Measurements from ENCODE around the gene CDK2AP2.
"Not testable (repeated sequence)": the region's sequence is repeated elsewhere in the genome, so short reads cannot be mapped to it uniquely, and the experiment has no call there.

CDK2AP2 gene, protein sequence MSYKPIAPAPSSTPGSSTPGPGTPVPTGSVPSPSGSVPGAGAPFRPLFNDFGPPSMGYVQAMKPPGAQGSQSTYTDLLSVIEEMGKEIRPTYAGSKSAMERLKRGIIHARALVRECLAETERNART

DNA sequence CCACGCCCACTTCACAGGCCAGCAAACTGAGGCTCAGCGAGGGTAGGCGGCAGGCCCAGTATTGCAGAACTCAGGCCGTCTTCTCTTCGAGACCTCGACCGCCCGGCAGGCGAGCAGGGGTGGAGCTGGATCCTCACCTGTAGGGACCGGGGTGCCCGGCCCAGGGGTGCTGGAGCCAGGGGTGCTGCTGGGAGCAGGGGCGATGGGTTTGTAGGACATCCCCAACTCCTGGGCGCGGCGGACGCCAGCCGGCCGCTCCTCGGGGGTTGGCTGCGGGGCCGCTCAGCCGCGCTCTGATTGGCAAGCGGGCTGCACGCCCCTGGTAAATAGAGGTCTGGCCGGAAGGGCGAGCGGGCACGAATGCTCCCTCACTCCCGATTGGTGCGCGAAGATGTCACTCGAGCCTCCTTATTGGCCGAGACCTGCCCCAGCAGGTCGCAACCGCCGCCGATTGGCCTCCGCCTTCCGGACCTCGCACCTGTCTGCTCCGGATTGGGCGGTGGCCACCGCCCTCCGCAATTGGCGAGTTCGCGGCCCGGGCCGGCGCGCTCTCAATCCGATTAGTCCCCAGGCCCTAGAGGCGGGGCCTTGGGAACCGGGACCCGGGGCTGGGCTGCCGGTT, at the start of gene CDK2AP2:
Gene CDK2AP2, minus strand, starts transcription at position 299 of the 622 bp plus-strand sequence. Its CDS starts 80 bp downstream, at position 219.
- peak; percentile 90 to 96 (median 92) for DNase-seq

DNA sequence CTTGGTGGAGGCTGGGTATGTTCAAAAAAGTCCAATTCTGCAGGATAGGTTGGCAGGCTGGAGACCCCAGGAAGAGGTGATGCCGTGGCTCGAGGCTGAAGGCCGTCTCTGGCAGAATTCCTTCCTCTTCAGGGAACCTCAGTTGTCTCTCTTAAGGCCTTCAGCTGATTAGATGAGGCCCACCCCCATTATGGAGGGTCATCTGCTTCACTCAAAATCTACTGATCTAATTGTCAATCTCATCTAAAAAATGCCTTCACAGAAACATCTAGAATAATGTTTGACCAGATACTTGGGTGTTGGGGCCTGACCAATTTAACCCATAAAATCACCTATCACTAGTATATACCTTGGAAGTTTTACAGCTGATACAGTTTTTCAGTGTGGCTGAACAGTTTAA, 48.3 kb upstream of the CDK2AP2 start:
- DNase-seq: no peak

DNA sequence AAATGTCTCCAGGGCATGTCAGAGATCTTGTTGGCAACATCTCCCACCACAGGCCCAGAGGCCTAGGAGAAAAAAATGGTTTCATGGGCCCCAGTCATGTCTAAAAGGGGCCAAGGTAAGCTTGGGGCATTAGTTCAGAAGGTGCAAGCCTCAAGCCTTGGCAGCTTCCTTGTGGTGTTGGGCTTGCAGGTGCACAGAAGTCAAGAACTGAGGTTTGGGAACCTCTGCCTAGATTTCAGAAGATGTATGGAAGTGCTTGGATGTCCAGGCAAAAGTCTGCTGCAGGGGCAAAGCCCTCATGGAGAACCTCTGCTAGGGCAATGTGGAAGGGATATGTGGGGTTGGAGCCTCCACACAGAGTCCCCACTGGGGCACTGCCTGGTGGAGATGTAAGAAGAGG, 43.7 kb upstream of the CDK2AP2 start:
- DNase-seq: not testable (repeated sequence)

DNA sequence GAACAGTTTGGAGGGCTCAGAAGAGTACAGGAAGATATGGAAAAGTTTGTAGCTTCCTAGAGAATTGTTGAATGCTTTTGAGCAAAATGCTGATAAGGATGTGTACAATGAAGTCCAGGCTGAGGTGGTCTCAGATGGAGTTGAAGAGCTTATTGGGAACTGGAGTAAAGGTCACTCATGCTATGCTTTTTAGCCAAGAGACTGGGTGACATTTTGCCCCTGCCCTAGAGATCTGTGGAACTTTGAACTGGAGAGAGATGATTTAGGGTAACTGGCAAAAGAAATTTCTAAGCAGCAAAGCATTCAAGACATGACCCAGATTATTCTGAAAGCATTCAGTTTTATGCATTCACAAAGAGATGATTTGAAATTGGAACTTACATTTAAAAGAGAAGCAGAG, 43.2 kb upstream of the CDK2AP2 start:
- no peak for DNase-seq

DNA sequence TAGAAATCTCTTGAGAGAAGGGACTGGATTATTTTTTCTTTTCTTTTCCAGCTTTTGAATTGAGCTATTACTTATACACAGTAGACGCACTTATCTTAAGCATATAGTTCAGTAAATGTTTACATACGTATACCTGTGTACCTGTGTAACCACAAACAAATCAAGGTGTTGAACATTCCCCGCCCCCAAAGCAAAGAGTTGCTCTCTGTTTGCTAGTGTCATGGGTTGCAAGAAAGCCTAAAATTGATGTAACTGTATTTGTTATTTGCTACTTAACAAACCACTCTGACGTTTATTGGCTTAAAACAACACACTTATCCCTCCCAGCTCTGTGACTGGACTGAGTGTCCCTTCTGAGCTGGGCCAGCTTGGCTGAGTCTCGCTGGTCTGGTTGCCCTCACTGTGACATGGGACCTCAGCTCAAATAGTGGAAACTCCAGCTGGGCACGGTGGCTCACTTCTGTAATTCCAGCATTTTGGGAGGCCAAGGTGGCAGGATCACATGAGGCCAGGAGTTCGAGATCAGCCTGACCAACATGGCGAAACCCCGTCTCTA, 40.7 kb upstream of the CDK2AP2 start:
- DNase-seq: no peak

DNA sequence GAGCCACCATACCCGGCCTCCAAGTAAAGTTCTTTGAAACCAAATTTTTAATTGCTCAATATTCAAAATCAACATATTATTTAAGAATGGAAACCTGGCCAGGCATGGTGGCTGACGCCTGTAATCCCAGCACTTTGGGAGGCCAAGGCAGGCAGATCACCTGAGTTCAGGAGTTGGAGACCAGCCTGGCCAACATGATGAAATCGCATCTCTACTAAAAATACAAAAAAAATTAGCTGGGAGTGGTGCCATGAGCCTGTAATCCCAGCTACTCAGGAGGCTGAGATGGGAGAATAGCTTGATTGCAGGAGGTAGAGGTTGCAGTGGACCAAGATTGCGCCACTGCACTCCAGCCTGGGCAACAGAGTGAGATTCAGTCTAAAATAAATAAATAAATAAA, 40.1 kb upstream of the CDK2AP2 start:
- not testable (repeated sequence) for DNase-seq

DNA sequence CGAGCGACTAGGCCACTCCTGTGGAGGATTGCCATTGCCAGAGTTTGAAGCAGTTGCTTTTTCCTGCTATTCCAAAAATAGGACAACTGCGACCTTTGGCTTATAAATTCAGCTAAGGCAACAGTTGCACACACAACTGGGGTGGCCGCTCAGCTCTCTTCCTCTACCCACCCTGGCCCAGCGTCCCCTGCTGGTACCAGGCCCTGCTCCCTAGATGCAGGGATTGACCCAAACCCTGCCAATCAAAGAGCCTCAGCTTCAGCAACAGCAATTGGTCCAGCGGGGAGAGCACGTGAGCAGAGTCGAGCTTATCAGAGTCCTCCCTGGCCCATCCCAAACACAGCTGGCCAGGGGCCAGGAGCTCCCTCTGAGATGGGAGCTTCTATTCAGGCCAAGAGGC, 37.3 kb upstream of the CDK2AP2 start:
- no peak for DNase-seq

DNA sequence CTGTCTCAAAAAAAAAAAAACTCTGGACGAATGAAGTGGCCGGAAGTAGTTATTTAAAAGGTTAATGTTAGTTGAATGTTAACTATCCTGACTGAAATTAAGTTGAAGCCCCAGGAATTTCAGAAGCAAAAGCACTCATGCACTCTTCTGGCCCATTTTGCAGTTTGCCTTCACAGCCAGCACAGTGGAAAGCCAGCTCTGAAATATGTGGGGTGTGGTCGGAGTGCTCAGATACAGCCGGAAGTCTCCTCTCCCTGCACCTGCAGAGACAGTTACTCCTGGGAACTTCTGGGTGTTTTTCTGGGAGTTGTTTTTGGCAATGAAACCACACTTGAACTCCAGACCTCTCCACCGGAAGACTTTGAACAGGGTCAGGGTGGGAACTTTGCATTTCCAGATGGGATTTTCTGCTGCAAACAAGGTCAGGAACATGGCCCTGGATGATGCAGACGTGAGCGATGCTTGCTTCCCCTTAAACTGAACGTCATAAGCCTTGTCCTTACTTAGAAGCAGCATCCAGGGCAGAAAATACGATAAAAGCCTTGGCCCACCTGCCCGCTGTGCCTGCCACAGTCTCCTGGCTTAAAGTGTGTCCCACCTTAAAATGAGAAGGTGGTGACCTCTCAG, 36.8 kb upstream of the CDK2AP2 start:
- DNase-seq: no peak

DNA sequence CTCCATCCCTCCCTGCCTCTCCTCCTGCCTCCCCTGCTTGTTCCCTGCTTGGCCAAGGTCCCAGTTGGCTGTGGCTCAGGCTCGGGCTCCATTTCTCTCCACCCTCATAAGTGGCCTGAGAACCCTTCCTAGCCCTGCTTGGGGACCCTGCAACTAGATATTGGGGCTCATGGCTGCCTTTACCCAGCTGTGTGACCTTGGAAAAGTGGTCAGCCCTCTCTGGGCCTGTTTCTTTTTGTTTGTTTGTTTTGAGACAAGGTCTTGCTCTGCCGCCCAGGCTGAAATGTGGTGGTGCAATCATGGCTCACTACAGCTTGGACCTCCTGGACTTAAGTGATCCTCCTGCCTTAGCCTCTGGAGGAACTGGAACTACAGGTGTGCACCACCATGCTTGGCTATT, 35.6 kb upstream of the CDK2AP2 start:
- no peak for DNase-seq

DNA sequence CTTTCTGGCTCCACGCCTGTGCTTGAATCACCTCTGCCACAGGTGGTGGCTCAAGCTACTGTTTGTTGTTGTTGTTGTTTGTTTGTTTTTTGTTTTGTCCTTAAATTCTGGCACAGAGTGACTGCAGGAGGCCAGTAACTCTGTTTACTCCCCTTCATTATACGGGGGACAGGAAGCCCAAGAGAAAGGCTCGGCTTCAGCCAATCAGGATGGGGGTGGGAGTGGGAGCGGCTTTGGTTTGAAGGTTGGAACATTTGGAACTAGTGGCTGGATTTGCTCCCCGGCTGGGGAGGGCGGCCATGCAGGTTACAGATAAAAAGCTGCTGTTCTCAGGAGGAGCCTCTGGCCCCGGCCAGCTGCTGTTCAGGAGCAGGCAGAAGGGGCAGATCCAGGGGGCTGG, 35.0 kb upstream of the CDK2AP2 start:
- no peak for DNase-seq

DNA sequence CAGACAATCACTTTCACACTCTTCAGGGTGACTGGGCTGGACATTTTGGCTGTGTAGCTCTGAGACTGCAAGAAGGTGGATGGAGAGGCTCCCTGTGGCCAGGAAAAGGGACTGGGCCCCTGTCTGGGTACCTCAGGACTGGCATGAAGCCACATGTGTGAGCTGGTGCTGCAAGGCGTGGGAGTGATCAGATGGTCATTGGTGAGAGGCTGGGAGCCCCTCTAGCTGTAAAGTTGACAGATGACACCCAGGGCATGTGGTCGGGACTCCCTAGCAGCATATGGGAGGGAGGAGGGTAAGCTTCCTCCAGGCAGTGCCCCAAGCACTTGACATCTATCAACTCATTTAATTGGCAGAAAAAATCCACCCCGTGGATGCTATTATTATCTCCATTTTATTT, 34.2 kb upstream of the CDK2AP2 start:
- no peak for DNase-seq

DNA sequence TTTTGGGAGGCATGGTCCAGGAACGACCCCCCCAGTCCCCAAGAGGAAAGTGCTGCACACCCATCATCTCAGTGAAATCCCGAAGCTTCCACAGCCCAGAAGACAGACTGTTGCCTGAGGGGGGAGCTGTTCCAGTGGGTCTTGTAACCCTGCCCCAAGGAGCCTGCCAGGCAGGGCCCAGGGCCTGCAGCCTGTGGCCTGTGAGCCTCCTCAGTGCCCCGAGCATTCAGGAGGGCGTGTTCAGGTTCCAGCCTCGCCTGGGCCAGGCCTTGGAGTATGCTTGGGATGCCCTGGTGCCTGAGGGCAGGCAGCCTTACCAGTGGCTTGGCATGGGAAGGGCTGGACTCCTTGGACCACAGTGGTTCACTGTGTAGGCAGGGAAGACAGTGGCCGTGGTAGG, 33.2 kb upstream of the CDK2AP2 start:
- DNase-seq: no peak

DNA sequence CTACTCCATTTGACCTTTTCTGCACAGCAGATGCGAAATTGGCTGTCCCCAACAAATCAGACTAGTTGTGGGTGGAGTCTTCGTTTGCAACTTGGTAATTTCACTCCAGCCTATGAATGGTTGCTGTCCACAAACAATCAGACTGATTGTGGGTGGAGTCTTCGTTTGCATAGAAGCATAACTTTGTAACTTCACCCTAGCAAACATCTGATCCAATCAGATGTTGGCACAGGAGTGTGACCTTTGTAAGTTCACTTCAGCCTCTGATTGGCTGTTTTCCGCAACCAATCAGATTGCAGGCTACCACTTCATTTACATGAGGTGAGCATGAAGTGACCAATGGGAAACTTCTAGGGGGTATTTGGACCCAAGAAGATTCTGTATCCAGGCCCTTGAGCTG, 31.6 kb upstream of the CDK2AP2 start:
- no peak for DNase-seq

DNA sequence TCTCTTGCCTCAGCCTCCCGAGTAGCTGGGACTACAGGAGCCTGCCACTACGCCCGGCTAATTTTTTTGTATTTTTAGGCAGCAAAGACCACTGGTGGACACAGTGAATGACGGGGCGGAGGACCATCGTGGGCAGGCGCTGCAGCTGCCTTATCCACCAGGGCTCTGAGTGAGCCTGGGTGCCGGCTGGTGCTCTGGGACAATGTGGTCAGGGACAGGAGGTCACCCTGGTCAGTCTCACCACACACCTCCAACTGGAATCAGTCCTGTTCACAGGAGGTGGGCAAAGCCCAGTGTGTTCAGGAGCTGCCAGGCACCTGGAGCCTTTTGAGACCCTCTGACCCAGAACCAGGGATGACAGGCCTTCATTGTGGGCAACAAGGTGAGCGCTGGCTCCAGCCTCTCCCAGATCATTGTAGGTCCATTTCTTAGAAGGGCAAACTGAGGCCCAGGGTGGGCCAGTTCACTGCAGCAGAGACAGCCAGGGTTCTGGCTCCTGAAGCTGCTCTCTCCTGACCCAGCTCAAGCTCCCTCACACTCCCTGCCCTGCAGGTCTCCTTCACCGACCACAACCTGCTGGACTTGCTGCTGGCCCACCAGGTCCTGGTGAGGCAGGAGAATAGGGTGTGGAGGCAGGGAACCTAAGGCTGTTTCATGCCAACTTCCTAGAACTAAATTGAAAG, 31.0 kb upstream of the CDK2AP2 start:
- no peak for DNase-seq

DNA sequence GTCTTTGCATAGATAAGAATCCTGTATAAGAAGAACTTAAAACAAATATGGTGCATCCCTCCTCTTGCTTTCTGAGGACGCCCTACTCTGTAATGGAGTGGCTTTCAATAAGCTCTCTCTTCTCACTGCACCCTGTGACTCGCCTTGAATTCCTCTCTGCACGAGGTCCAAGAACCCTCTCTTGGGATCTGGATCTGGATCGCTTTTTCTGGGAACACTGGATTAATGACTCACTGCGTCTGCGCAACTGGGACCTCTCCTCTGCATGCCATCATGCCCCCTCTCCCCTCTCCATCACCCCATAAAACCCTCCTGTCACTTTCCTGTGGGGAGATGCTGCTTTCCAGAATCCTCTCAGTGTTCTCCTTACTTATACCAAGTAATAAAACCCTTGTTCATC, 30.3 kb upstream of the CDK2AP2 start:
- DNase-seq: no peak

DNA sequence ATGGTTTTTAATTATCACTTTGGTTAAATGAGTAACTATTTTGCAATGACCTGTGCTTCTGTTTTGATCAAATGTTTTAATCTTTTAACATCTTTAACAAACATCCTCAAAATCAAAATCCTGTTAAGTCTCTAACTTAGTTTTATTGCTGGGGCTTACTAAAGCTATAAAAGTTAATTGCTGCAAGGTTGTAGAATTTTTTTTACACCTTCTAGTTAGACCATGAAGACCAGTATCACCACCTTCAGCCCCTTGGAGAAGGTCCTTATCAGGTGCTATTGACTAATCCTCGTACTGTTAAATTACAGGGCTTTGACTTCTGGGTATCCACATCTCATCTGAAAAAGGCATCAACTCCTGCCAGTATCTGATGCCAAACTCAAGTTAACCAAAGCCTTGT, 27.6 kb upstream of the CDK2AP2 start:
- no peak for DNase-seq

DNA sequence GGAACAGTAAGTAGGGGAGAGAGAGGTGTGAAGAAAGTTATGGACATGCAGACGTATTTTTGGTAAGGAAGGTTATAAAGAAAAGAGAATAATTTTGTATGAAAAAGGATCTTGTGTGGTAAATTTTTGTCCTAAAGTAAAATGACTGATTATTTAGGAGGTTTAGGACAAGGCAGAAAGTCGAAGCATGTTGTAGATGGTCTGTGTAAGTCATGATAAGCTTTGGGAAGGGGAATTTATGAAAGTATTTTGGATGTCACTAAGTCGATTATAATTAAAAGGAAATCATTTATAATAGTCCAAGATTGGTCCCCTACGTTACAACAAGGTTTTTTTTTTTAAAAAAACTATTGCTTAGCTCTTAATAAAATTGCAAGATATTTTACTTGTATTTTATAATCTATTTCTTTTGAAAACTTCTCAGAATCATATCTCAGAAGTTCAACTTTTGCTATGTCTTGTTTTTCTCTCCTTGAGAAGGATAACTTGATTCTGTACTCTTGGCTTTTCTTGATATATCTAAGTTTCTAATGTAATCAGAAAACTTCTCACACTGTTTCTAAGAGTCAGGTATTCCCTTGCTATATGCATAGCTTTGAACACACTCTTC, 26.2 kb upstream of the CDK2AP2 start:
- no peak for DNase-seq

DNA sequence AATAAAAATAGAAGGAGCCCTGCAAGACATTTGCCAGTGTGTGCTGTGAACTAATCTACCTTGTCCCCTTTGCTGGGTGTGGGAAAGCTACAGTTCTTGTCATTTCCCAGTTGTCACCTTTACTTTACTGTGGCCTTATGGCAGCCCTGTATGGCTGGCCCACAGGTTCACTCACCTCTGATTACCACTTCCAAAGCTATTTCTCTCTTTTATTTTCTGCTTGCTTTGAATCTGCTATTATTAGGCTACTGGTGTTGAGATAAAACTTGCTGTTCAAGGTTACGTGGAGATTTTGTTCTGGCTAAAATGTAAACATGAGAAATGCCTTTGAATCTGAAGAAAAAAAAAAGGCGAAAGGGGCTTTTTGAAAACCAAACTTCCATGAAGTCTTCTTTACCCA, 24.9 kb upstream of the CDK2AP2 start:
- DNase-seq: no peak

DNA sequence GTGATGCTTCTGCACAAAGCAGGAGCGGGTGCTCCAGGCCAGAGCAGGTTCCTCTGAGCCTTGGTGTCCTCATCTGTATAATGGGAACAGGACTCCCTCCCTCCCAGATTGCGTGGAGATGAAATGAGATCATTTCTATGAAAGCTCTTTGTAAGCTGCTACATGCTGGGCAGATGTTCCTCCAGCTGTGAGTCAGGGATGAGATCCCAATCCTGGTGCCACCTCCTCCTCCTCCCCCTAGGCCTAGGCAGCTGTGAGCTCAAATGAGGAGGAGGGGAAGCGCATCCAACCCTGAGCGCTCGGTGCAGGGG, 22.3 kb upstream of the CDK2AP2 start:
- DNase-seq: no peak

DNA sequence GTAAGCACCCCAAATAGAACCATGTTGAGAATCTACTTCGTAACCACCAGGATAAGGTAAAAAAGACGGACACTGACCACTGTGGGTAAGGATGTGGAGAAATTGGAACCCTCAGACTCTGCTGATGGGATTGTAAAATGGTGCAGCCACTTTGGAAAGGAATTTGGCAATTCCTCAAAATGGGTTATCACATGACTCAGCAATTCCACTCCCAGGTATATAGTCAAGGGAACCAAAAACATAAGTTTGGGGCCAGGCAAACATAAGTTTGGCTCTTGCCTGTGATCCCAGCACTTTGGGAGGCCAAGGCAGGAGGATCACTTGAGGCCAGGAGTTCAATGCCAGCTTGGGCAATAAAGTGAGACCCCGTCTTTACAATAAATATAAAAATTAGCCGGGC, 20.4 kb upstream of the CDK2AP2 start:
- DNase-seq: no peak

DNA sequence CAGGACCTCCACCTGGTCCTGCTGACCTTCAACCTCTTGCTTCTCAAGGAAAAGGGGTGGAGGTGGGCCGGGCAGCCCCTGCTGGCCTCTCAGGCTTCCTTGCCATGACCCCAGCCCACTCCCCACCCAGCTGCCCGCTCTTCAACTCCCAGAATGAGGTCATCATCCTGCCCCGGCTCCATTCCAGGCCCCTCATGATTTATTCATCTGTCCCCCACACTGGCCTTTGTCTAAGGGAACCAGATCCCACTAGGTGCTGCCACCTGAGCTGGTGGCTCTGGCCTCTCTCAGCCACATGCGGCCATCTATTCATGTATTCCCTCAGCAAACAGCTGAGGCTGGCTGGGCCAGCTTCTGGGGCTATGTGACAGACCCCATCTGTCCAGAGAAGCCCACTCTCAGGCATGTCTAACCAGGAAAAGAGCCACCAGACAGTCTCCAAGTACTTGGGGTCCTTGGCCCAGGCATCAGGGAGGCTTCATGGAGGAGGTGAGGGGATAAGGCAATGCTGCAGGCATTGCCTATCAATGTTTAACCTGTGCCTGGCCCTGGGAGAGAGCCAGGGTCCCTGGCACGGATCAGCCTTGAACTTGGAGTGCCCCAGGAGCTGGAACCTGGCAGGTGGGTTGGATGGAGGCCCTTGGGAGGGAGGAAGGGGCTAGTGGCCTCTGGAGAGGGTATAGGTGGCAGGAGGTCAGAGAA, 17.5 kb upstream of the CDK2AP2 start:
- DNase-seq: no peak

DNA sequence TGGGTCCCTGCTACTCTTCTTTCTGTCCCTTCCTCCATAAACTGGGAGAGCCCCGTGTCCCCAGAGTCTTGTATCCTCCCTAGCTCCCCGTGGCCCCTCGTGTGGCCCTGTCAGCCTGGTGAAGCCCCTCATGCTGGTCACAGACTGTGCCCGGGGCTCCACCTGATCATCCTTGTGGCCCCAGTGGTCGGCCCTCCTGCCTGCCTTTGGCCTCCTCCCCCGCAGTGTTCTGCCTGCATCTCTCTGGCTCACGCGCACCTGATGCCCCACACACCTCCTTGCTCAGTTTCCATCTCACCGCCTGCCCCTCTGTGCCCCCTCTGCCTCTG, 16.5 kb upstream of the CDK2AP2 start:
- DNase-seq: no peak

Data from activated naive CD4-positive, alpha-beta T cell (primary cell).